Fibroblast of peridontal ligament (primary cell): ENCODE measurements around the gene RBM27.
"Not testable (repeated sequence)": the region's sequence is repeated elsewhere in the genome, so short reads cannot be mapped to it uniquely, and the experiment has no call there.

ENCODE experiments used
- DNase-seq: peaks from one replicate; pipeline ENCODE4 v3.0.0-alpha.2; 2010; ENCODE audit errors: extremely low read depth

The RBM27 gene

GRCh38 chr5:146205499-146206202, 2.2 kb downstream of the RBM27 start:
- no peak for DNase-seq

- no peak for DNase-seq
Observed at GRCh38 chr5:146206257-146206656, 2.9 kb downstream of the RBM27 start.

DNA sequence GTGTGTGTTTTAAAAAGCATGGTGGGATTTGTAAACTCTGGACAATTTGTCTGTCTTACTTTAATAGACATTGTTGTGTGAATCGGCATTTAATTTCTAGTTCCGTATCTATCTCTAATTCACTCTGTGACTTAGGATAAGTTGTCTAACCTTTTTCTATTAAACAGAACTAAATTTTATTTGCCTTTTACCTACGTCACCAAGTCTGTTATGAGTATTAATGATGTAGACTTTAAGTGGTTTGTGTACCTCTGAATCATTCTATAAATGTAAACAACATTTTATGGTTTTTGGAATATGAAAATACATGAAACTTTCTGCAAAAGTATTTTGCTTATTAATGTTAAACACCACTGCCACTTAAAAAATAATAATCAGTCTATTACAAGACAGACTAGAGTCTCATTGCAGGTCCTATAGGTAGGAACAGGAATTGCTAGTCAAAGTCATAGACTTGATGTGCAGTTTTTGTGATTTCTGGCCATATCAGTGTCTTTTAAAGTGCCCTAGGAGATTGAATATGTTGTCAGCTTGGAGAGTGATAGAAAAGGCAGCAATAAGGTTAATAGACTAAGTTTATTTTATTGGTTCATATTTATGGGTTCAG, 5.6 kb downstream of the RBM27 start:
- DNase-seq: no peak

DNA sequence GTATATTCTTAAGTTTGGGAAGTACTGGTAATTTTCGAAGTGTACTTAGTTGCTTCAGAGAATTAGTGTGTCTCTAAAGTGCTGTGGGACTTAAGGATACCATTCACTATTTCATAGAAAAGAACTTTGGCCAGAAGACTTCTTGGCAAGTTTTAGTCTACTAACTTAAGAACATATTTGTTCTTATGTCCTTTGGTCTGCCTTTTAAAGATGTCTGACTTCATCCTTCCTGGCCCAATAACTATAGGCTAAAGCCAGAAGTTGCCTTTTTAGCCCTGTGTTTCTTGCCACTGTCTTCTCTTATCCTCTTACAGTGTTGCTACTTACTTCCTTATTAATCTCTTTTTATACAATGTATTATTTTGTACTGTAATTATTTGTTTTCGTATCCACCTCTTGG, 6.3 kb downstream of the RBM27 start:
- no peak for DNase-seq

GRCh38 chr5:146210810-146211209, 7.4 kb downstream of the RBM27 start:
- DNase-seq: not testable (repeated sequence)

- DNase-seq: no peak
Observed at GRCh38 chr5:146213210-146213826, 9.9 kb downstream of the RBM27 start.

- DNase-seq: not testable (repeated sequence)
Observed at GRCh38 chr5:146214881-146215280, 11.5 kb downstream of the RBM27 start.

GRCh38 chr5:146218168-146218567, 14.8 kb downstream of the RBM27 start:
- no peak for DNase-seq

- DNase-seq: no peak
Observed at GRCh38 chr5:146219243-146219642, 15.8 kb downstream of the RBM27 start.

DNA sequence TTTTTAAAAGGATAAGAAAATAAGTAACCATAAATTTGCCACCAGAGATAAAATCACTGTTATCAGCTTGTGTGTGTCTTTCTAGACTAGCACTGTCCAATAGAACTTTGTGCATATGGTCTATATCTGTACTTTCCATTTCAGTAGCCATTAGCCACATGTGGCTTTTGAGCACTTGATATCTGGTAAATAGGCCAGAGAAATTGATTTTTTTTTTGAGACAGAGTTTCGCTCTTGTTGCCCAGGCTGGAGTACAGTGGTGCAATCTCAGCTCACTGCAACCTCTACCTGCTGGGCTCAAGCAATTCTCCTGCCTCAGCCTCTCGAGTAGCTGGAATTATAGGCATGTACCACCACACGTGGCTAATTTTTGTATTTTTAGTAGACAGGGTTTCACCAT, 17.8 kb downstream of the RBM27 start:
- no peak for DNase-seq

DNA sequence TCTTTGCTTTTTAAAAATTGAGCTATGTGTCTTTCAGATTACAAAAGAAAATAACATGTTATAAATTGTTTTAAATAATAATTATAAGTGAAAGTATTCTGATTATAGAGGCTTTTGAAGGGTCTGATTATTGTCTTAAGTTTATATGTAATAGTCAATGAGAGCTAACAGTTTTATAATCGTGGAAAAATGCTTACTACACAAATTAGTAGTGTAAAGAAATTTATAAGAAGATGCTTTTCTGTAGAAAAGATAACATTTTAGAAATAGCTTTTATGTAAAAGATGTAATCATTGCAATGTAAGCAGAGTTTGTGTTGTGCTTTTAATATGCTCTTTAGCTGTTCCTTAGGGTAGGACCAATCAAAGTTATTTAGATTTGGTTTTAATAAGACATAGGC, 18.6 kb downstream of the RBM27 start:
- DNase-seq: no peak

GRCh38 chr5:146223179-146223578, 19.8 kb downstream of the RBM27 start:
- DNase-seq: no peak

- no peak for DNase-seq
Observed at GRCh38 chr5:146229222-146229621, 25.8 kb downstream of the RBM27 start.

DNA sequence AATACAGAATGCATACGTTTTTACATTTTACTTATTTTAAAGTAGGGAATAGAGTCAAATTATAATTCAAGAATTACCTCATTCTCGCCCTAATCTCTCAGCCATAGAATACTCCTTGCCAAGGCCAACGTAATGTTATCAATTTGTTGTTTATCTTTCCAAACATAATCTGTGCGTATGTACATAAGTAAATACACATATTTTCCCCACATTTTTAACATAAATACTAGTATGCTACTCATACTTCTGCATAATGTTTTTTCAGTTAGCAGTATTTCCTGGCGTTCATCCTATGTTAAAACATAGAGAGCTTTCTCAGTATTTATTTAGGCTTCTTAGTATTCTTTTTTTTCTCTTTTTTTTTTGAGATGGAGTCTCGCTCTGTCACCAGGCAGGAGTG, 28.8 kb downstream of the RBM27 start:
- no peak for DNase-seq

DNA sequence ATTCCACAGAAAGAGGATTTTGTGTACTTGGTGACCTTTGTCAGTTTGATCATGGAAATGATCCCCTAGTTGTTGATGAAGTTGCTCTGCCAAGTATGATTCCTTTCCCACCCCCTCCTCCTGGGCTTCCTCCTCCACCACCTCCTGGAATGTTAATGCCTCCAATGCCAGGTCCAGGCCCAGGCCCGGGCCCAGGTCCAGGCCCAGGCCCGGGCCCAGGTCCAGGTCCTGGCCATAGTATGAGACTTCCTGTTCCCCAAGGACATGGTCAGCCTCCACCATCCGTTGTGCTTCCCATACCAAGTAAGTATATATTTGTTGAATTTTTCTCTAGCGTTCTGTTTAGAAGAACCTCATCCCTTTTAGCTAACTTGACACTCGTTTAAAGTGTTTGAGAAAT, 30.0 kb downstream of the RBM27 start:
- DNase-seq: no peak

- DNase-seq: no peak
Observed at GRCh38 chr5:146238973-146239372, 35.6 kb downstream of the RBM27 start.

DNA sequence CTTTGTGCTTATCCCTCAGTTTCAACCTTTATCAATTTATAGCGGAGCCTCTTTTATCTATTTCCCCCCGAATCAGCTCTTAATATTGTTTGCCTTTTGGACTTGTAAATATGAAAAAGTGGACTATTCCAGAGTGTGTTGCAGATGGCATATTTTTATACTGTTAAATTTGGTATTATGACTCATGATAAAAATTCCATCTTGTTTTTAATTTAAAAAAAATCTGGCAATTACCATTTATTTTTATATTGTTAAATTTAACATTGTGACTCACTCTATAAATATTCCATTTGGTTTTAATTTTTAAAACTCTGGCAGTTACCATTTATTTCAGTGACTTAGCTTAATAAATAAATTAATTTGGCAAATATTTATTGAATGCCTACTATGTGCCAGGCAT, 37.5 kb downstream of the RBM27 start:
- DNase-seq: peak; percentile 47

DNA sequence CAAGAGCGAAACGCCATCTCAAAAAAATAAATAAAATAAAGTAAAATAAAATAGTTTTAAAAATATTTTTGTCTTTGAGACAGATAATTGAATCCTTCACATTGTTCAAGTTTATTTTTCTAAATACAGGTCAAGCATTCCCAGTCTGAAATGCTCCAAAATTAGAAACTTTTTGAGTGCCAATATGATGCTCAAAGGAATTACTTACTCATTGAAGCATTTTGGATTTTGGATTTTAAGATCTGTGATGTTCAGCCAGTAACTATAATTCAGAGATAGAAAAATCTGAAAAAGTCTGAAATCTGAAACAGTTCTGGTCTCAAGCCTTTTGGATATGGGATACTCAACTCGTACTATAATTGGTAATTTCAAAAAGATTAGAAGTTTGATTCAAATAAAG, 39.8 kb downstream of the RBM27 start:
- peak; percentile 20 for DNase-seq

- no peak for DNase-seq
Observed at GRCh38 chr5:146248561-146248960, 45.2 kb downstream of the RBM27 start.

DNA sequence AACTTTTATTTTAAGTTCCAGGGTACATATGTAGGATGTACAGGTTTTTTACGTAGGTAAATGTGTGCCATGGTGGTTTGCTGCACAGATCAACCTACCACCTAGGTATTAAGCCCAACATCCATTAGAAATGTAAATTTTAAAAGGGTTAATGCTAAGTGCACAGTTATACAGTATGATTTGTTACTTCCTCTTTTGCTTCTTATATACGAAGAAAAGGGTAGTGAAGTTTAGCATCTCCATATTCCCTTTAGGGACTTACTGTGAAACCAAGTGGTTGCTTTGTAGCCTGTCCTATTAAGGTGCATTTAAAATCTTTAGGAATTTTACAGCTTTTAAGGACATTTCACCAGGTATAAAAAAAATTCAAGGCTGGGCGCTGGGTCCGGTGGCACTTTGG, 46.4 kb downstream of the RBM27 start:
- DNase-seq: no peak
